Neutrophil (primary cell): ENCODE measurements around the gene PLRG1.

ENCODE experiments used
- H3K27ac ChIP-seq: fragments of 200-600 bp; sonication (generic); 2 replicates; pipeline ENCODE4 v1.5.1; 2016; ENCODE audit warnings: mild to moderate bottlenecking, moderate library complexity
- H3K27me3 ChIP-seq: fragments of 200-600 bp; sonication (generic); 2 replicates; pipeline ENCODE4 v1.6.0; 2016; ENCODE audit warnings: mild to moderate bottlenecking
- H3K36me3 ChIP-seq: fragments of 200-600 bp; sonication (generic); 2 replicates; pipeline ENCODE4 v1.5.1; 2017
- H3K4me1 ChIP-seq, 2 experiments: fragments of 200-600 bp in 1 of 2; sonication (generic) in 1 of 2; 1 replicate in 1 of 2; 2 replicates in 1 of 2; pipeline versions ENCODE4 v1.5.1 to v1.6.1; 2013 to 2016; ENCODE audit warnings: low read depth in 1 of 2, low read length in 1 of 2, mild to moderate bottlenecking in 1 of 2, moderate library complexity in 1 of 2; ENCODE audit not compliant: control insufficient read depth in 1 of 2, insufficient read depth in 1 of 2
- H3K4me3 ChIP-seq, 2 experiments: fragments of 200-600 bp in 1 of 2; sonication (generic) in 1 of 2; 1 replicate in 1 of 2; 2 replicates in 1 of 2; pipeline ENCODE4 v1.5.1; 2013 to 2016; ENCODE audit warnings: low read depth in 1 of 2, low read length in 1 of 2, mild to moderate bottlenecking in 1 of 2, moderate library complexity in 1 of 2
- H3K9me3 ChIP-seq: fragments of 200-600 bp; sonication (generic); 2 replicates; pipeline ENCODE4 v1.5.1; 2016
- TF ChIP-seq, protein P1 (sequence below): fragments of 200-600 bp; sonication (generic); IDR thresholded peaks from 2 replicates; pipeline ENCODE4 v1.5.1; 2016; ENCODE audit warnings: antibody characterized with exemption

PLRG1 gene

DNA sequence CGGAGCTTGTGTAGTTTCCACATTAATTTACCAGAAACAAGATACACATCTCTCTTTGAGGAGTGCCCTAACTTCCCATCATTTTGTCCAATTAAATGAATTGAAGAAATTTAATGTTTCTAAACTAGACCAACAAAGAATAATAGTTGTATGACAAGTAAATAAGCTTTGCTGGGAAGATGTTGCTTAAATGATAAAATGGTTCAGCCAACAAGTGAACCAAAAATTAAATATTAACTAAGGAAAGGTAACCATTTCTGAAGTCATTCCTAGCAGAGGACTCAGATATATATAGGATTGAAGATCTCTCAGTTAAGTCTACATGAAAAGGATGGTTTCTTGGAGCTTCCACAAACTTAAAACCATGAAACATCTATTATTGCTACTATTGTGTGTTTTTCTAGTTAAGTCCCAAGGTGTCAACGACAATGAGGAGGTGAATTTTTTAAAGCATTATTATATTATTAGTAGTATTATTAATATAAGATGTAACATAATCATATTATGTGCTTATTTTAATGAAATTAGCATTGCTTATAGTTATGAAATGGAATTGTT is 12.6 kb upstream of the PLRG1 start, which contains the start of gene FGB:
FGB (plus strand) TSS at position 315 of the 558 bp plus-strand sequence; CDS start at position 323, 8 bp downstream.
- Histone ChIP-seq H3K36me3 (no peaks in the 10 kb centered on the region), H3K4me3 (no peak within 1 kb of the TSS), H3K27ac (no peak within 1 kb of the TSS), H3K9me3 (no peaks in the 10 kb centered on the region), H3K4me1 (no peaks in the 10 kb centered on the region), H3K27me3 (no peaks in the 10 kb centered on the region)
- TF ChIP-seq, protein P1, sequence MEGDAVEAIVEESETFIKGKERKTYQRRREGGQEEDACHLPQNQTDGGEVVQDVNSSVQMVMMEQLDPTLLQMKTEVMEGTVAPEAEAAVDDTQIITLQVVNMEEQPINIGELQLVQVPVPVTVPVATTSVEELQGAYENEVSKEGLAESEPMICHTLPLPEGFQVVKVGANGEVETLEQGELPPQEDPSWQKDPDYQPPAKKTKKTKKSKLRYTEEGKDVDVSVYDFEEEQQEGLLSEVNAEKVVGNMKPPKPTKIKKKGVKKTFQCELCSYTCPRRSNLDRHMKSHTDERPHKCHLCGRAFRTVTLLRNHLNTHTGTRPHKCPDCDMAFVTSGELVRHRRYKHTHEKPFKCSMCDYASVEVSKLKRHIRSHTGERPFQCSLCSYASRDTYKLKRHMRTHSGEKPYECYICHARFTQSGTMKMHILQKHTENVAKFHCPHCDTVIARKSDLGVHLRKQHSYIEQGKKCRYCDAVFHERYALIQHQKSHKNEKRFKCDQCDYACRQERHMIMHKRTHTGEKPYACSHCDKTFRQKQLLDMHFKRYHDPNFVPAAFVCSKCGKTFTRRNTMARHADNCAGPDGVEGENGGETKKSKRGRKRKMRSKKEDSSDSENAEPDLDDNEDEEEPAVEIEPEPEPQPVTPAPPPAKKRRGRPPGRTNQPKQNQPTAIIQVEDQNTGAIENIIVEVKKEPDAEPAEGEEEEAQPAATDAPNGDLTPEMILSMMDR, result no peak

- Histone ChIP-seq H3K36me3 (no peaks in the 10 kb centered on the region), H3K27me3 (no peaks in the 10 kb centered on the region), H3K9me3 (no peaks in the 10 kb centered on the region), H3K27ac (no peak overlapping the region), H3K4me1 (no peaks in the 10 kb centered on the region), H3K4me3 (no peak overlapping the region)
- TF ChIP-seq, protein P1, result no peak
Measured at GRCh38 chr4:154560824-154561231, 10.6 kb upstream of the PLRG1 start.

GRCh38 chr4:154560419-154560801 is 10.2 kb upstream of the PLRG1 start:
- no peaks in the 10 kb centered on the region for H3K9me3 ChIP-seq

DNA sequence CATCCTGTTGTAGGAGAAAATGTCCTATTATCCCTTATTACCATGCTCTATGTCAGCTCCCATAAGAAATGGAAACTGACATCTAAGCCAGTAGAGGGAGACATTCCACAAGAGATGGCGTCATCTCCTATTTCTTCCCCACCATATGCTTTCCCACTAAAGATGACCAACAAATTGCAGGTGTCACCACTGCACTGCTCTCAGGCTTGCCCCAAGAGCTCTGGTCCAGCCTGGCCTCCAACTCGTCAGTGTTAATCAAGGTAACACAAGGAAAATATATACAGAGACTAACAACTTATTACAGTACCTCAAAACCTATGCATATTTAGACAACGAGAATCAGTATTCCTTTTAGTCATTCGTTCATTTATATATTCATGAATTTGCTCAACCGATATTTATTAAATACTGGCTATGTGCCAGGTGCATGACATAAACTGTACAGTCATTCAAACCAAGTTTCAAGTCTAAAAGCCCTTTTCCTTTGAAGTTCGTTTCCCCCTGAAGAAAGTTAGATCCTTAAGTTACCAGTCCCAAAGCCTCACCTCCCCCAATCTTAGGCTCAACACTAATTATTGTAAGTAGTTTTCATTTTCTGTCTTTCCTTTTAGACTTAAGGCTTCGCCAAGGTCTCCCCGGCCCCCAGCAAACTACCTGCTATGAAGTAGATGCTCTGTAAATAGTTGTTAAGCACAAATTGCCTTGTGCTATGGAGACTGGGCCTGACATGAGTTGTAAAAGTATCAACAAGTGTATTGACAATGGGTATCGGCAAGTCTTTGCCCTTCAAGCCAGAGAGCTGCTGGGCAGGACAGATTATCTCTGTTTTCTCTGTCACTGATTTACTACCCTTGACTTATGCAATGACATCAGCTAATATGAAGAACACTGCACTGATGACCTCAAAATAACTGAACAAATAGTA is 9.6 kb upstream of the PLRG1 start:
- H3K27ac ChIP-seq, result no peak overlapping the region
- TF ChIP-seq, protein P1, result no peak
- no peaks in the 10 kb centered on the region for H3K4me1 ChIP-seq
- H3K9me3 ChIP-seq, result no peaks in the 10 kb centered on the region
- H3K27me3 ChIP-seq, result no peaks in the 10 kb centered on the region
- H3K4me3 ChIP-seq, result no peak overlapping the region
- H3K36me3 ChIP-seq, result no peaks in the 10 kb centered on the region

More at GRCh38 chr4:154560419-154560801, 10.2 kb upstream of the PLRG1 start:
- no peaks in the 10 kb centered on the region for H3K36me3 ChIP-seq
- H3K27me3 ChIP-seq, result no peaks in the 10 kb centered on the region
- H3K4me1 ChIP-seq, result no peaks in the 10 kb centered on the region
- TF ChIP-seq, protein P1, result no peak
- no peak overlapping the region for H3K27ac ChIP-seq
- H3K4me3 ChIP-seq, result no peak overlapping the region

DNA sequence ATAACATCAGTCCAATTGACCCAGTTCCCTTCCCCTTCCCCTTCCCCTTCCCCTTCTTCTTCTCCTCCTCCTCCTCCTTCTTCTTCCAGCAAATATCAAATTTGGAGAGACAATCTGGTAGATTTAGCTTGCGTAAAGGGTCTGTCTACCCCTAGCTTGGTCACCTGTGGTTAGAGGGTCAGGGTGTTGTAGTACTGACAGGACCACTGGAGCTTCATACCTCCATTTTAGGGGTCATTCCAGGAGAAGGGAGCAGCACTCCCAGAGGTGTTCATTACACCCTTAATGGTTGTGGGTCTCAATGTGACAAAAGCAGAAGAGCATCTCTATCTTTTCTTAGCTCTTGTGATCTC is 8.9 kb upstream of the PLRG1 start:
- no peak overlapping the region for H3K4me3 ChIP-seq
- no peak overlapping the region for H3K27ac ChIP-seq
- H3K4me1 ChIP-seq, result no peaks in the 10 kb centered on the region
- no peaks in the 10 kb centered on the region for H3K36me3 ChIP-seq
- TF ChIP-seq, protein P1, result no peak
- H3K27me3 ChIP-seq, result no peaks in the 10 kb centered on the region
- no peaks in the 10 kb centered on the region for H3K9me3 ChIP-seq
